ENCODE data around the gene ZNF672. TPM values are rescaled to one million over a fixed set of nuclear protein-coding genes. Genes with fewer than 3 reads are reported as not detected.

Gene ZNF672
- total RNA-seq, 4 donors from 2014 or later: 25.5 to 40.8 (median 26.8) TPM

GRCh38 chr1:248807067-248807737, 30.8 kb upstream of the ZNF672 start:
- no peak for ATAC-seq (ENCODE audit: low FRiP score)
- peak in 1 of 3 donors; percentile 46 for TF ChIP-seq CTCF (IDR thresholded peaks at IDR 0.05)

GRCh38 chr1:248808876-248809275, 29.1 kb upstream of the ZNF672 start:
- DNase-seq (ENCODE audit: low spot score) (no peak), ATAC-seq (ENCODE audit: low FRiP score) (no peak)
- no peak for TF ChIP-seq CTCF (IDR thresholded peaks at IDR 0.05)

More at GRCh38 chr1:248807067-248807737, 30.8 kb upstream of the ZNF672 start:
- no peak for DNase-seq (ENCODE audit: low spot score)

- no peak for DNase-seq (ENCODE audit: low spot score)
- no peak for ATAC-seq (ENCODE audit: low FRiP score)
Measured at GRCh38 chr1:248810000-248810726, 27.9 kb upstream of the ZNF672 start.

GRCh38 chr1:248810727-248811513, 27.1 kb upstream of the ZNF672 start:
- TF ChIP-seq CTCF (IDR thresholded peaks at IDR 0.05): no peak
- ATAC-seq (ENCODE audit: low FRiP score) (no peak), DNase-seq (ENCODE audit: low spot score) (no peak)

More at GRCh38 chr1:248810000-248810726, 27.9 kb upstream of the ZNF672 start:
- TF ChIP-seq CTCF (IDR thresholded peaks at IDR 0.05): no peak

GRCh38 chr1:248811514-248812490, 26.2 kb upstream of the ZNF672 start:
- no peak for TF ChIP-seq CTCF (IDR thresholded peaks at IDR 0.05)
- no peak for DNase-seq (ENCODE audit: low spot score)
- no peak for ATAC-seq (ENCODE audit: low FRiP score)
